Endothelial cell of umbilical vein (primary cell): ENCODE results near the gene ARL10. TPM values are rescaled to one million over a fixed set of nuclear protein-coding genes. Genes with fewer than 3 reads are reported as not detected.

Experiments used
- BruUV-seq: library from RNA; stranded (reverse); fragments of 400-500 nt; replicated peaks from 2 replicates; lab custom pipeline; 2021; lab: Mats Ljungman, UMichigan
- CTCF ChIA-PET: fragments of 300-600, 350-600 bp; sonication (Branson Sonifier 250); formaldehyde crosslinking; loops from one replicate; lab custom pipeline; 2021; ENCODE audit warnings: antibody characterized with exemption, inconsistent platforms; lab: Charles Lee
- POLR2A ChIA-PET: fragments of 300-600, 350-600 bp; sonication (Branson Sonifier 250); formaldehyde crosslinking; loops from one replicate; lab custom pipeline; 2021; ENCODE audit warnings: antibody characterized with exemption, inconsistent platforms; lab: Charles Lee
- DNase-seq: peaks from one replicate; pipeline ENCODE4 v3.0.0-alpha.2; 2011; ENCODE audit warnings: low read depth, low spot score
- FAIRE-seq: peaks from 2 replicates; lab custom pipeline; 2011; peaks lifted over from hg19 to GRCh38; lab: Jason Lieb, UNC
- H2AFZ ChIP-seq: 2 replicates; pipeline ENCODE4 v1.6.0; 2012; ENCODE audit warnings: low read depth, low read length, control low read depth, inconsistent platforms
- H3K27ac ChIP-seq: 2 replicates; pipeline ENCODE4 v1.5.1; 2011; ENCODE audit warnings: low read depth, mild to moderate bottlenecking, control low read depth, low read length, moderate library complexity; ENCODE audit not compliant: insufficient read depth
- H3K27me3 ChIP-seq, 2 experiments: 2 replicates each; pipeline versions ENCODE4 v1.6.0 to v1.6.1; 2011; ENCODE audit warnings: low read length in 2 of 2, mixed read lengths in 1 of 2; ENCODE audit not compliant: control insufficient read depth in 2 of 2, insufficient read depth in 2 of 2
- H3K36me3 ChIP-seq, 2 experiments: 2 replicates in 1 of 2; 3 replicates in 1 of 2; pipeline ENCODE4 v1.5.1; 2011; ENCODE audit warnings: low read length in 2 of 2, mild to moderate bottlenecking in 1 of 2, moderate library complexity in 1 of 2; ENCODE audit not compliant: control insufficient read depth in 2 of 2, insufficient read depth in 2 of 2; ENCODE audit errors: extremely low read depth in 1 of 2
- H3K4me1 ChIP-seq: 3 replicates; pipeline ENCODE4 v1.5.1; 2011; ENCODE audit warnings: mild to moderate bottlenecking, low read length; ENCODE audit not compliant: control insufficient read depth, insufficient read depth; ENCODE audit errors: extremely low read depth
- H3K4me2 ChIP-seq: 2 replicates; pipeline ENCODE4 v1.6.1; 2011; ENCODE audit warnings: low read length, control low read depth, mixed read lengths; ENCODE audit not compliant: insufficient read depth
- H3K4me3 ChIP-seq, 3 experiments: fragments of 200-600 bp in 1 of 3; sonication (generic), shearing (Covaris generic) in 1 of 3; replicated peaks in 1 of 3; 2 replicates each; pipeline ENCODE4 v1.5.1; 2011 to 2016; ENCODE audit warnings: control low read depth in 3 of 3, low read length in 3 of 3, mild to moderate bottlenecking in 2 of 3, inconsistent platforms in 1 of 3, low read depth in 1 of 3, moderate library complexity in 1 of 3; ENCODE audit not compliant: insufficient read depth in 1 of 3
- H3K79me2 ChIP-seq: 2 replicates; pipeline ENCODE4 v1.6.0; 2012; ENCODE audit warnings: low read length, inconsistent platforms; ENCODE audit not compliant: control insufficient read depth, insufficient read depth
- H3K9ac ChIP-seq: replicated peaks from 2 replicates; pipeline ENCODE3; 2011; ENCODE audit warnings: low read length, control low read depth; ENCODE audit not compliant: insufficient read depth; ENCODE audit errors: extremely low read depth
- H3K9me1 ChIP-seq: replicated peaks from 3 replicates; pipeline ENCODE4 v1.6.0; 2011; ENCODE audit warnings: mild to moderate bottlenecking, low read length; ENCODE audit not compliant: control insufficient read depth, insufficient read depth; ENCODE audit errors: extremely low read depth
- H3K9me3 ChIP-seq: replicated peaks from 2 replicates; pipeline ENCODE4 v1.5.1; 2012; ENCODE audit warnings: low read length, inconsistent platforms; ENCODE audit not compliant: control insufficient read depth, insufficient read depth
- H4K20me1 ChIP-seq: replicated peaks from 2 replicates; pipeline ENCODE3; 2011; ENCODE audit warnings: mild to moderate bottlenecking, low read length; ENCODE audit not compliant: control insufficient read depth, insufficient read depth; ENCODE audit errors: extremely low read depth
- CTCF ChIP-seq, 2 donors: IDR thresholded peaks; 1 replicate in 1 of 2; 2 replicates in 1 of 2; pipeline ENCODE4 v1.5.1; 2011; ENCODE audit warnings: low read length in 2 of 2, mild to moderate bottlenecking in 2 of 2, moderate library complexity in 2 of 2, control low read depth in 1 of 2, inconsistent platforms in 1 of 2, low read depth in 1 of 2; ENCODE audit not compliant: insufficient read depth in 1 of 2; ENCODE audit errors: extremely low read depth in 1 of 2
- EZH2 ChIP-seq: IDR thresholded peaks from 2 replicates; pipeline ENCODE4 v1.6.1; 2012; ENCODE audit warnings: borderline replicate concordance, low read depth, mild to moderate bottlenecking, moderate library complexity, low read length, inconsistent platforms; ENCODE audit not compliant: severe bottlenecking
- FOS ChIP-seq: IDR thresholded peaks from 2 replicates; pipeline ENCODE4 v1.6.1; 2011; ENCODE audit warnings: mild to moderate bottlenecking, low read length, moderate library complexity, borderline replicate concordance; ENCODE audit not compliant: insufficient read depth
- GATA2 ChIP-seq: IDR thresholded peaks from 2 replicates; pipeline ENCODE4 v1.7.0; 2011; ENCODE audit warnings: low read depth, mild to moderate bottlenecking, moderate library complexity, mixed read lengths, low read length; ENCODE audit not compliant: insufficient read length, insufficient read depth
- JUN ChIP-seq: IDR thresholded peaks from 2 replicates; pipeline ENCODE4 v1.6.1; 2011; ENCODE audit warnings: borderline replicate concordance, low read depth; ENCODE audit not compliant: insufficient read length, insufficient read depth
- MYC ChIP-seq: IDR thresholded peaks from one replicate; pipeline ENCODE4 v1.6.1; 2011; ENCODE audit warnings: mild to moderate bottlenecking, low read depth, low read length
- POLR2A ChIP-seq: IDR thresholded peaks from 2 replicates; pipeline ENCODE4 v1.6.1; 2012; ENCODE audit warnings: low read depth, mild to moderate bottlenecking, control low read depth, low read length
- POLR2AphosphoS5 ChIP-seq: IDR thresholded peaks from 2 replicates; pipeline ENCODE4 v1.6.1; 2012; ENCODE audit warnings: low read depth, mild to moderate bottlenecking, control low read depth, low read length, moderate library complexity; ENCODE audit not compliant: insufficient read depth
- dilution Hi-C: fragments of 300-500 bp; cut with MboI; formaldehyde crosslinking; loops from one replicate; pipeline ENCODE4 v1.15.0; 2019; ENCODE audit warnings: low sequenced_read_pairs; ENCODE audit not compliant: extremely low pct_ligation_motif_present
- intact Hi-C: fragments of 100-400 bp; cut with micrococcal nuclease; formaldehyde crosslinking; loops from one replicate; pipeline ENCODE4 v1.10.0; 2022
- polyA plus RNA-seq, 4 experiments: library from polyadenylated mRNA; depleted of rRNA in 3 of 4; stranded (reverse) in 3 of 4; unstranded in 1 of 4; fragments of >200 nt; gene quantifications; 2 replicates each; pipeline versions ENCODE4 v1.2.1 to v1.2.3, GENCODE V29; 2011 to 2012; ENCODE audit warnings: missing spikeins in 1 of 4
- total RNA-seq: library from RNA; stranded (reverse); gene quantifications from 2 replicates; pipeline ENCODE4 v1.2.3, GENCODE V29; 2021
- TF ChIP-seq, protein P1 (sequence below): IDR thresholded peaks from 2 replicates; pipeline ENCODE4 v1.6.1; 2011; ENCODE audit not compliant: insufficient read depth, insufficient read length

ARL10 gene
- total and polyA plus RNA-seq, 2 donors (not counting 3 experiments of a cell fraction or from before 2014, with no cell fraction given), result 7.7 to 20.7 TPM

- dilution Hi-C loops, result no loop called here
- POLR2A ChIA-PET, result no interaction called here
These were observed 45.3 kb upstream of the ARL10 start for GRCh38 chr5:176319827-176320554.

More at GRCh38 chr5:176319827-176320554, 45.3 kb upstream of the ARL10 start:
- Histone ChIP-seq H3K9me3 (no peaks in the 10 kb centered on the region), H3K79me2 (no peaks in the 10 kb centered on the region), H3K9ac (no peak overlapping the region), H3K27me3 (no peaks in the 10 kb centered on the region), H3K4me2 (no peak overlapping the region), H2AFZ (no peak overlapping the region), H3K27ac (no peak overlapping the region), H3K4me3 (no peak overlapping the region), H4K20me1 (no peaks in the 10 kb centered on the region), H3K4me1 (no peaks in the 10 kb centered on the region), H3K36me3 (peaks cover 2 to 6% of the 10 kb centered on the region in 2 experiments), H3K9me1 (no peaks in the 10 kb centered on the region)
- DNase-seq (no peak), FAIRE-seq (no peak)
- TF ChIP-seq POLR2A (no peak), FOS (no peak), JUN (no peak), MYC (no peak), POLR2AphosphoS5 (no peak), CTCF (IDR thresholded peaks at IDR 0.05; ENCODE audit: extremely low read depth in 1 of 2, insufficient read depth in 1 of 2, low read depth in 1 of 2, low read length in 2 of 2) (no peak), GATA2 (no peak), EZH2 (no peak)
- TF ChIP-seq, protein P1, sequence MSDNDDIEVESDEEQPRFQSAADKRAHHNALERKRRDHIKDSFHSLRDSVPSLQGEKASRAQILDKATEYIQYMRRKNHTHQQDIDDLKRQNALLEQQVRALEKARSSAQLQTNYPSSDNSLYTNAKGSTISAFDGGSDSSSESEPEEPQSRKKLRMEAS, result no peak
- BruUV-seq, result no TSS peak
- intact Hi-C loops, result no loop called here
- CTCF ChIA-PET, result interaction anchor here (0.8 to 1.6 kb wide), 3 partner anchors 10 to 17 kb away, joined by 3 read pairs; no protein-coding TSS in a partner anchor
